Right atrium auricular region (tissue), 2 donors: ENCODE data around the gene C16orf92. TPM values are rescaled to one million over a fixed set of nuclear protein-coding genes. Genes with fewer than 3 reads are reported as not detected.
A peak's percentile ranks its signal among the peaks of the same experiment; 100 is the strongest.

ENCODE experiments used
- DNase-seq: peaks from one replicate; pipeline ENCODE4 v3.0.0-alpha.2; 2019; ENCODE audit warnings: low spot score
- H3K27ac ChIP-seq, 2 donors: fragments of 200-600 bp; sonication (generic); 1 replicate in 1 of 2; 2 replicates in 1 of 2; pipeline ENCODE4 v1.5.1; 2016 to 2019
- H3K27me3 ChIP-seq, 2 donors: fragments of 200-600 bp; sonication (generic); one replicate each; pipeline versions ENCODE4 v1.5.1 to v1.6.0; 2017 to 2019
- H3K36me3 ChIP-seq: fragments of 200-600 bp; sonication (generic); one replicate; pipeline ENCODE4 v1.5.1; 2016
- H3K4me1 ChIP-seq, 2 donors: fragments of 200-600 bp; sonication (generic); one replicate each; pipeline versions ENCODE4 v1.5.1 to v1.6.0; 2017 to 2019
- H3K4me3 ChIP-seq, 2 donors: fragments of 200-600 bp; sonication (generic); 1 replicate in 1 of 2; 2 replicates in 1 of 2; pipeline ENCODE4 v1.5.1; 2017 to 2019; ENCODE audit warnings: mild to moderate bottlenecking in 1 of 2, moderate library complexity in 1 of 2
- H3K9me3 ChIP-seq, 2 donors: fragments of 200-600 bp; sonication (generic); one replicate each; pipeline ENCODE4 v1.5.1; 2019
- total RNA-seq, 2 donors: library from RNA; depleted of rRNA; stranded (reverse); fragments of >200 nt; gene quantifications; one replicate each; pipeline ENCODE4 v1.1.0, GENCODE V29; 2016
- TF ChIP-seq, protein P1 (sequence below), 2 donors: fragments of 200-600 bp; sonication (generic); IDR thresholded peaks; one replicate each; pipeline ENCODE4 v1.5.1; 2019; ENCODE audit warnings: antibody characterized with exemption in 2 of 2

C16orf92 gene
- total RNA-seq, 2 donors from 2014 or later = not detected

GRCh38 chr16:30070490-30070889 lies 47.5 kb downstream of the C16orf92 start:
- Histone ChIP-seq H3K9me3 (no peaks in the 10 kb centered on the region), H3K27ac (peak overlapping the region; percentile 71 to 96), H3K4me1 (peaks cover 0 to 58% of the 10 kb centered on the region in 2 donors), H3K4me3 (no peak overlapping the region), H3K27me3 (no peaks in the 10 kb centered on the region), H3K36me3 (peaks cover 71% of the 10 kb centered on the region)
- TF ChIP-seq, protein P1, sequence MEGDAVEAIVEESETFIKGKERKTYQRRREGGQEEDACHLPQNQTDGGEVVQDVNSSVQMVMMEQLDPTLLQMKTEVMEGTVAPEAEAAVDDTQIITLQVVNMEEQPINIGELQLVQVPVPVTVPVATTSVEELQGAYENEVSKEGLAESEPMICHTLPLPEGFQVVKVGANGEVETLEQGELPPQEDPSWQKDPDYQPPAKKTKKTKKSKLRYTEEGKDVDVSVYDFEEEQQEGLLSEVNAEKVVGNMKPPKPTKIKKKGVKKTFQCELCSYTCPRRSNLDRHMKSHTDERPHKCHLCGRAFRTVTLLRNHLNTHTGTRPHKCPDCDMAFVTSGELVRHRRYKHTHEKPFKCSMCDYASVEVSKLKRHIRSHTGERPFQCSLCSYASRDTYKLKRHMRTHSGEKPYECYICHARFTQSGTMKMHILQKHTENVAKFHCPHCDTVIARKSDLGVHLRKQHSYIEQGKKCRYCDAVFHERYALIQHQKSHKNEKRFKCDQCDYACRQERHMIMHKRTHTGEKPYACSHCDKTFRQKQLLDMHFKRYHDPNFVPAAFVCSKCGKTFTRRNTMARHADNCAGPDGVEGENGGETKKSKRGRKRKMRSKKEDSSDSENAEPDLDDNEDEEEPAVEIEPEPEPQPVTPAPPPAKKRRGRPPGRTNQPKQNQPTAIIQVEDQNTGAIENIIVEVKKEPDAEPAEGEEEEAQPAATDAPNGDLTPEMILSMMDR (IDR thresholded peaks at IDR 0.05) = no peak
- DNase-seq = no peak

Other genes starting within 250 kb of the C16orf92 start
- gene ZG16, start 244.9 kb upstream of the C16orf92 start, total RNA-seq = not detected
- gene KIF22, start 232.4 kb upstream of the C16orf92 start, total RNA-seq = 10 to 100 TPM; 10.1 to 17.1 TPM
- gene MAZ, start 216.7 kb upstream of the C16orf92 start, total RNA-seq = 10 to 100 TPM; 33.0 to 86.6 TPM
- gene PRRT2, start 211.0 kb upstream of the C16orf92 start, total RNA-seq = under 1 TPM; 0.51 to 0.52 TPM
- gene PAGR1, start 207.0 kb upstream of the C16orf92 start, total RNA-seq = 10 to 100 TPM; 23.5 to 27.3 TPM
- gene MVP, start 202.7 kb upstream of the C16orf92 start, total RNA-seq = 10 to 100 TPM; 44.4 to 77.9 TPM
- gene CDIPT, start 160.0 kb upstream of the C16orf92 start, total RNA-seq = 100 to 1,000 TPM; 135 to 138 TPM
- 1 to 10 TPM; 2.6 to 4.6 TPM for gene SEZ6L2, start 123.6 kb upstream of the C16orf92 start, total RNA-seq
- gene ASPHD1, start 122.7 kb upstream of the C16orf92 start, total RNA-seq = 1 to 10 TPM; 1.5 to 3.2 TPM
- 1 to 10 TPM; 6.4 to 6.5 TPM for gene KCTD13, start 97.0 kb upstream of the C16orf92 start, total RNA-seq
- gene TMEM219, start 61.1 kb upstream of the C16orf92 start, total RNA-seq = 100 to 1,000 TPM; 100 to 107 TPM
- 10 to 100 TPM; 29.1 to 36.7 TPM for gene TAOK2, start 49.3 kb upstream of the C16orf92 start, total RNA-seq
- 10 to 100 TPM; 10.3 to 11.4 TPM for gene HIRIP3, start 27.6 kb upstream of the C16orf92 start, total RNA-seq
- 100 to 1,000 TPM in 1 of 2 donors, 10 to 100 TPM in 1; 33.4 to 117 TPM for gene INO80E, start 27.0 kb upstream of the C16orf92 start, total RNA-seq
- not detected for gene DOC2A, start 12.2 kb upstream of the C16orf92 start, total RNA-seq
- not detected for gene TLCD3B, start 8.1 kb downstream of the C16orf92 start, total RNA-seq
- 1,000 to 10,000 TPM; 2,869 to 3,626 TPM for gene ALDOA, start 42.6 kb downstream of the C16orf92 start, total RNA-seq
- gene PPP4C, start 52.8 kb downstream of the C16orf92 start, total RNA-seq = 10 to 100 TPM; 23.2 to 32.7 TPM
- gene TBX6, start 68.7 kb downstream of the C16orf92 start, total RNA-seq = under 1 TPM in 1 of 2 donors, not detected in 1; 0.43 TPM
- 100 to 1,000 TPM; 129 to 140 TPM for gene YPEL3, start 73.0 kb downstream of the C16orf92 start, total RNA-seq
- gene GDPD3, start 90.3 kb downstream of the C16orf92 start, total RNA-seq = 1 to 10 TPM in 1 of 2 donors, not detected in 1; 1.7 TPM
- 10 to 100 TPM; 27.9 to 76.6 TPM for gene MAPK3, start 100.0 kb downstream of the C16orf92 start, total RNA-seq
- 10 to 100 TPM in 1 of 2 donors, 1 to 10 TPM in 1; 5.4 to 18.6 TPM for gene CORO1A, start 160.4 kb downstream of the C16orf92 start, total RNA-seq
- gene BOLA2B, start 170.5 kb downstream of the C16orf92 start, total RNA-seq = 100 to 1,000 TPM; 143 to 187 TPM
- 10 to 100 TPM; 25.1 to 36.3 TPM for gene SLX1A, start 170.7 kb downstream of the C16orf92 start, total RNA-seq
- gene SULT1A3, start 176.1 kb downstream of the C16orf92 start, total RNA-seq = 1 to 10 TPM; 2.0 to 7.4 TPM
- 1 to 10 TPM in 1 of 2 donors, not detected in 1; 1.7 TPM for gene NPIPB13, start 225.3 kb downstream of the C16orf92 start, total RNA-seq